ENCODE data around the gene SARDH.
A peak's percentile ranks its signal among the peaks of the same experiment; 100 is the strongest.

SARDH gene

GRCh38 chr9:133737774-133738639 lies at the start of gene SARDH:
Gene SARDH (minus strand): TSS chr9:133738352. CDS start chr9:133734173, 4,179 bp downstream.
- DNase-seq: peak; percentile 44

- DNase-seq: no peak
These were observed 49.5 kb upstream of the SARDH start for GRCh38 chr9:133787754-133788025.

- DNase-seq: no peak
These were observed 49.0 kb upstream of the SARDH start for GRCh38 chr9:133786907-133787753.

GRCh38 chr9:133786371-133786753 lies 48.2 kb upstream of the SARDH start:
- DNase-seq: no peak

- no peak for DNase-seq
These were observed 47.7 kb upstream of the SARDH start for GRCh38 chr9:133785753-133786370.

- DNase-seq: no peak
These were observed 46.8 kb upstream of the SARDH start for GRCh38 chr9:133784731-133785561.

GRCh38 chr9:133783331-133783731 lies 45.2 kb upstream of the SARDH start:
- no peak for DNase-seq

- peak; percentile 67 for DNase-seq
These were observed 44.3 kb upstream of the SARDH start for GRCh38 chr9:133782157-133783130.

- DNase-seq: no peak
These were observed 43.6 kb upstream of the SARDH start for GRCh38 chr9:133781828-133782135.

GRCh38 chr9:133780962-133781827 lies 43.0 kb upstream of the SARDH start:
- DNase-seq: no peak

GRCh38 chr9:133780404-133780945 lies 42.3 kb upstream of the SARDH start:
- DNase-seq: no peak

- no peak for DNase-seq
These were observed 41.6 kb upstream of the SARDH start for GRCh38 chr9:133779516-133780403.

GRCh38 chr9:133779081-133779480 lies 40.9 kb upstream of the SARDH start:
- no peak for DNase-seq

GRCh38 chr9:133778336-133779013 lies 40.3 kb upstream of the SARDH start:
- no peak for DNase-seq

GRCh38 chr9:133777871-133778270 lies 39.7 kb upstream of the SARDH start:
- no peak for DNase-seq

- no peak for DNase-seq
These were observed 39.1 kb upstream of the SARDH start for GRCh38 chr9:133777068-133777791.

GRCh38 chr9:133775951-133776905 lies 38.1 kb upstream of the SARDH start:
- DNase-seq: no peak

Measured in stimulated activated CD4-positive, alpha-beta T cell treated with anti-CD3 and anti-CD28 coated beads, Interleukin-4, amount 100 ng/mL, for 1 hour (primary cell).